NCI-H226 (cell line): ENCODE data around the gene TULP1.

ENCODE experiments used
- DNase-seq: peaks from one replicate; pipeline ENCODE4 v3.0.0-alpha.2; 2015

Gene TULP1

GRCh38 chr6:35496036-35496840 is 16.5 kb downstream of the TULP1 start:
- DNase-seq, result no peak

GRCh38 chr6:35495258-35496035 is 17.2 kb downstream of the TULP1 start:
- no peak for DNase-seq

GRCh38 chr6:35494161-35494563 is 18.5 kb downstream of the TULP1 start:
- DNase-seq, result no peak

- DNase-seq, result no peak
Measured at GRCh38 chr6:35493307-35493983, 19.3 kb downstream of the TULP1 start.

- no peak for DNase-seq
Measured at GRCh38 chr6:35492974-35493284, 19.8 kb downstream of the TULP1 start.

- no peak for DNase-seq
Measured at GRCh38 chr6:35492258-35492973, 20.3 kb downstream of the TULP1 start.

GRCh38 chr6:35491558-35492257 is 21.0 kb downstream of the TULP1 start:
- DNase-seq, result no peak

GRCh38 chr6:35490821-35491557 is 21.7 kb downstream of the TULP1 start:
- no peak for DNase-seq

- DNase-seq, result no peak
Measured at GRCh38 chr6:35489995-35490791, 22.5 kb downstream of the TULP1 start.

- DNase-seq, result no peak
Measured at GRCh38 chr6:35489066-35489465, 23.6 kb downstream of the TULP1 start.

GRCh38 chr6:35488517-35488862 is 24.2 kb downstream of the TULP1 start:
- DNase-seq, result no peak

- DNase-seq, result peak; percentile 80
Measured at GRCh38 chr6:35487658-35488516, 24.8 kb downstream of the TULP1 start.

GRCh38 chr6:35486005-35486925 is 26.4 kb downstream of the TULP1 start:
- peak; percentile 92 for DNase-seq

- peak; percentile 93 for DNase-seq
Measured at GRCh38 chr6:35485402-35485877, 27.3 kb downstream of the TULP1 start.

GRCh38 chr6:35484921-35485392 is 27.7 kb downstream of the TULP1 start:
- peak; percentile 49 for DNase-seq

- no peak for DNase-seq
Measured at GRCh38 chr6:35483893-35484645, 28.6 kb downstream of the TULP1 start.

- DNase-seq, result no peak
Measured at GRCh38 chr6:35483490-35483889, 29.2 kb downstream of the TULP1 start.

- DNase-seq, result no peak
Measured at GRCh38 chr6:35483062-35483461, 29.6 kb downstream of the TULP1 start.
